Left kidney (tissue), 2 donors: ENCODE measurements around the gene MXI1. TPM values are rescaled to one million over a fixed set of nuclear protein-coding genes. Genes with fewer than 3 reads are reported as not detected.

ENCODE experiments used
- DNase-seq: peaks from one replicate; pipeline ENCODE4 v3.0.0-alpha.2; 2013
- polyA plus RNA-seq: library from polyadenylated mRNA; unstranded; fragments of 120-200 nt; gene quantifications from one replicate; pipeline ENCODE4 v1.2.1, GENCODE V29; 2013; ENCODE audit not compliant: insufficient read length

The MXI1 gene
- polyA plus RNA-seq, 1 donor: 45.1 TPM

GRCh38 chr10:110274072-110274627, 66.7 kb downstream of the MXI1 start:
- DNase-seq: no peak

- DNase-seq: no peak
Observed at GRCh38 chr10:110274647-110275046, 67.2 kb downstream of the MXI1 start.

DNA sequence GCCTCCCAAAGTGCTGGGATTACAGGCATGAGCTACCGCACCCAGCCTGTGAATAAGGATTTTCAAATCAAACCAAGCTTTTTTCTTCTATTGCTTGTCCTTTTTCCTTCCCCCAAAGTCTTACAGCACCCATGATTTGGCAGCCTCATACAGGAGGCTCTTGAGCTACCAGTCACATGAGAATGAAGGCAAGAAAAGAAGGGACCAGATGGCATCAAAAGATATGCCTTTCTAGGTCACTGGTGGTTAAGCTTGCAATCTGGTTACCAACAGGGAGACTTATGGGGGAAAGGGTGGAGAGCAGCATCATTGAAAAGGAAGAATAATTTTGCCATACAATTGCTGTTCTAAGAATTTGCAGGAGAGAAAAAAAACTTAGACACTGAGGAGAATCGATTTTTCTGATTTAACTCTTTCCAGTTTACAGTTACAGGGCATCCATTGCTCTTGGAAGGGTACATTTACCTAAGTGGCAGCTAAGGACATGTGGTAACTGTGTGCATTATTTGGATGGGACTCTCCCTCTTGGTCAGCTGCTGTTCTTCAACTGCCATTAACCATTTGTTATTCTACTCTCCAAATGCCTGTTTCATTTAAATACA, 67.8 kb downstream of the MXI1 start:
- DNase-seq: no peak

- DNase-seq: no peak
Observed at GRCh38 chr10:110276603-110277002, 69.2 kb downstream of the MXI1 start.

DNA sequence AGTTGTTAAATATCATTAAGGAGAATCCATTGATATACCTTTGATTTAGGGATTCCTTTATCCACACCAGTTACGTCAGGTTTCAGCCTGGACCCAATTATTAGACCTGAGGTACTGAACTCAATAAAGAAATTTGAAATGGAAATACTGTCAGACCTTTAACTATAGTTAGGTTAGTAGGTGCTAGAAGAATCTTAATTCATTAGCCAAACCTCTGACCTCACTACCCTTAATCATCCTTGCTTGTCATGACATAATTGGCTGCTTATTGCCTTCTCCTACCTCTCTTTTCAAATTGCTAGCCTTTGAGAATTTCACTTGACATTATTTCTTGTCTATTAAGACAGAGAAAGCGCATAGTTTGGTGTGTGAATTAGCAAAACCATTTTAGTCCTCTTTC, 70.2 kb downstream of the MXI1 start:
- DNase-seq: no peak

- DNase-seq: no peak
Observed at GRCh38 chr10:110278562-110279406, 71.4 kb downstream of the MXI1 start.

GRCh38 chr10:110279407-110279986, 72.1 kb downstream of the MXI1 start:
- DNase-seq: peak; percentile 68

DNA sequence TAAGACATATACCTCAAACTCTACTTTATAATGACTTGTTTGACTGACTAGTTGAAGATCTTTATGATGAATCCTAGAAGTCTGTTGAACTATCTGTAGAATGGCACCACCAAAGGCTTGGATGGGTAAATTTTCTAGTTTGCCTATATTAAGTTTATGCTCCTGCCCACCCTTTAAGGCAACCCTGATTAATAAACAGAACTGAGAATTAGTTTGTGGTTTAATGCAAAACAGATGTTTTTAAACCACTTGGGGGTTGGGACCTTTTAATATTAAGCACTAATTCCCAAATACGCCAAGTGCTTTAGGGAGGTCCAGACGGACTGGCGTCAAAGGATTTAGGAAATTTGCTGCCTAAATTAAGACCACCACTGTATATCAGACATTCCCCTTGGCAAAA, 76.9 kb downstream of the MXI1 start:
- no peak for DNase-seq

DNA sequence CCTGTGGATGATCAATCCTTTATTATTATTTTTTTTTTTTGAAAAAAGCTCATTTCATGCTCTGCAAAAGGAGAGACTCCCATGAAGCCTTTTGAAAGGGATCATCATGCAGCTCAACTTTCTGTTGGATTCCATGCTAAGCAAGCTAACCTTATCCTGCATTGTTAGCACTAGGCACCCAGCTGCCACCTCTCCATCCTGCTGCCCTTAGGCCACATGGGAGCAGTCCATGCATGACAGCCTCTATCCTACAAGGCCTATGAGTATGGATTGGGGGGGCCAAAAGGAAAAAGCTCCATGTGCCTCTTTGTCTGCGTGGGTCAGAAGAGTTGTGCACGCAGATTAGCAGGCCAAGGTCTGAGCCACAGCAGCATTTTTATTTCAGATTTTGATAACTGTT, 78.1 kb downstream of the MXI1 start:
- DNase-seq: no peak

DNA sequence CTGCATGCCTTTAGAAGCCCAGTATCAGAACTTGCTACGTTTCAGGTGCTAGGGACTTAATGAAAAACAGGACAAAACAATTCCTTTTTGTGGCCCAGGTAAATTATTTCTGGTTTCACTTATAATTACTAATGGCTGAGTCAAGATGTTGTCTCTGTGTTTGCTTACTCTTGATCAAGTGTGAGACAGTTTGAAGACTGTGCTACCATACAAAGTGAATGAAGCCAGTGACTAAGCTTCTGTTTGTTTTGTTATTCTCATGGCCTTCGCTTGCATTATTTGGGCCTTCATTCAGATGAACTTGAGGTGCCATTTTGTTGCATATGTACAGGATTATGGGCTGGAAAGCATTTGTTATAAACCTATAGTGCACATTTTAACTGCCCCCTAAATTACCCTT, 79.4 kb downstream of the MXI1 start:
- no peak for DNase-seq

GRCh38 chr10:110296966-110297365, 89.6 kb downstream of the MXI1 start:
- DNase-seq: no peak

DNA sequence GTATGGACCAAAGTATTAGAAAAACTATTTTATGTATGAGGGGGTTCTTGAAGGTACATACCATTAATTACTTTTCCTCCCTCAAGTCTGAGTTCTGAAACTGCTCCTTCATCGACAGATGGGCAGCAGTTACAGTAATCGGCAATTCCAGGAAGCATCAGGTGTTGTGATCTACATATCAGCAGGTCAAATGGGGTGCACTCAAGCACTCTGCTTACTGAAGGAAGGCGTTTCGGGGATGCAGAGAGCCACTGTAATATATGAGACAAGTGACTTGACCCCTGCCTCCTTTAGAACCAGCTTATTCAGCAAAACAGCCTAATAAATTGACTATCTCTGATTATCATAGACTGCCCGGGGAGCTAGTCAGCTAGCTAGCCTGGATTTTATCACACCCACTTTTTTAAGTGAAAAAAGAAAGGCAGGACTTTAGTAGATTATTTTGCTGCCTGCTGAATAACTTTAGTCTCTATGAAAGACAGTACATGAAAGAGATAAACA, 93.1 kb downstream of the MXI1 start:
- no peak for DNase-seq

DNA sequence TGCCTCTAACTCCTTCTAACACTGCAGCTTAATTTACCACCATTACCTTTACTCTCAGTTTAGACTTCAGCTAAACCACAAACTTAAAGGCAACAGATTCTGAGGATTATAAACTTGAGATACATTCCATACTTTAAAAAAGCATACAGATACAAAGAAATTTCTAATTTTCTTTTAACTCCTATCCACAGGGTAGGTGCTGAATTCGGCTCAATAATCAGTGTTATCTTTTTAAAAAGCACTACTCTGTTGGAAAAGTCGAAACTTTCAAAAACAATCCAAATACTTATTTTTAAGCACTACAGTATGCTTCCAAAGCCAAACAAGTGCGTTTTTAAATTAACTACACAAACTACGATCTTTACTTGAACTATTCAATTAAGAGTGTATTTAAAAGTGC, 96.3 kb downstream of the MXI1 start:
- no peak for DNase-seq

DNA sequence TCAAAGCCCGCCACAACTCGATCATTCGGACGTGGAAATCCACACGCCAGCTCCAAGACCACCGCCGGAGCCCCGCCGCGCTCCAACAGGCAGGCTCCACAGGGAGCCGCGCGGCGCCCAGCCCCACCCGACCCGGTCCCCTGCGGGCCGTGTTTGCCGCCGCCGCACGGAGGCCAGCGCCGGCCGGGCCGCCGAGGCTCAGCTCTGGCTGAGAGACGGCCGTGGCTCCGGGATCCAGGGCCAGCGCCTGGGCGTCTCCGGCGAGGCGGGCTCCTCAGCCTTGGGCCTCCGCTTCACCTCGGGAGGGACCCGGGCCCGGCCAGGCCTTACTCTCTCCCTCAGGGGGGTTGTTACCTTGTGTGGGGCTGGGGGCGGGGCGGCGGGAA, 97.0 kb downstream of the MXI1 start:
- no peak for DNase-seq

DNA sequence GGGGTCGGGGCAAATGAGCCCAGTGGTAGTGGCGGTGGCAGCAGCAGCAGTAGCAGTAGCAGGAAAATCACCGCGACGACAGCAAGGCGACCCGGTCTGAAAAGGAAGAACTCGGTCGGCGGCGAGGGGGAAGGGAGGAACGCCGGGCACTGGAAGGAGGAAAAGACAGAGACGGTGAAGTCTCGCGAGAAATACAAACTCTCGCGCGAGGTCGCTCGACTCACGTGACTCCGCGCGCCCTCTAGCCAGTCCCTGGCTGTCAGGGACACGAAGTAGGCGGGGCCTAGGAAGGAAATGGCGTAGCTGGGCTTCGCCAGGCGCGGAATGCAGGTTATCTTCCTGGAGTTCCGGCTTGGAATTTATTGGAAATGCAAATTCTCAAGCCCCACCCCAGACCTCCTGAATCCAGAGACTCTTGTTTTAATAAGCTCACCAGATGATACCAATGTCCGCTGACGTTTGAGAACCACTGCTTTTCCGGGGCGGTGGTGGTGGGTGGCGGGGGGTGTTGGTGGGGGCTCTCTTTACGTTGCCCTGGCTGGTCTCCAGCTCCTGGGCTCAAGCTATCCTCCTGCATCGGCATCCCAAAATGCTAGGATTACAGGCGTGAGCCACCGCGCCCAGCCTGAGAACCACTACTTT, 97.5 kb downstream of the MXI1 start, which contains the start of gene SMNDC1:
Gene SMNDC1, minus strand, starts transcription at position 141 of the 642 bp plus-strand sequence. CDS start 1,333 bp downstream, outside the sequence.
- peak; percentile 99 for DNase-seq

- peak; percentile 59 for DNase-seq
Observed at GRCh38 chr10:110305767-110306451, 98.5 kb downstream of the MXI1 start.

DNA sequence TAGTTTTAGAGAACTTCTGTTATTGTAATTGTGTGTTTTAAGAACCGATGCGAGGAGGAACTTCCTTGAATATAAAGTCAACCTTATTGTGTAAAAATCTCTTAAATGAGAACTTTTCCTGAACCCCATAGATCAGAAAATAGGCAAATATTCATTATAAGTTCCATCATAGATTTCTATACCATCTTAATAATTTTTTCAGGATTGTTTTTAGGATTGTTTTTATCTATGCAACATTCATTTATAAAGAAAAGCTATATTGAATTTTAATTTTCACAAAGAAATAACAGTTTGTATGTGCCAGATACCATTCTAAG, 99.0 kb downstream of the MXI1 start:
- no peak for DNase-seq

DNA sequence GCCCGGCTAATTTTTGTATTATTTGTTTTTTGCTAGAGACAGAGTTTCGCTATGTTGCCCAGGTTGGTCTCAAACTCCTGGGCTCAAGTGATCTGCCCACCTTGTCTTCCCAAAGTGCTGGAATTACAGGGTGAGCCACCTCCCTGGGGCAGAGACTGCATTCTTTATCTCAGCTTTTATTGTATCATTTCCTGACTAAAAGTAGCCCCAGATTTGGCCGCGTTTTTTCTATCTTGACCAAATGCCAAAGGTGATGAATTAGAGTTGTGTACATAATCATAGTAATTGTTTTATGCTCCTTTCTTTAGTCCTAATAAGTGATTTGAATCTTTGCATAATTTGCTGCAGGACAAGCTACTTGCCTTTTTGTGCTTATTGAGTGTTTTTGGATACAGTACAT, 100.4 kb downstream of the MXI1 start:
- DNase-seq: no peak

DNA sequence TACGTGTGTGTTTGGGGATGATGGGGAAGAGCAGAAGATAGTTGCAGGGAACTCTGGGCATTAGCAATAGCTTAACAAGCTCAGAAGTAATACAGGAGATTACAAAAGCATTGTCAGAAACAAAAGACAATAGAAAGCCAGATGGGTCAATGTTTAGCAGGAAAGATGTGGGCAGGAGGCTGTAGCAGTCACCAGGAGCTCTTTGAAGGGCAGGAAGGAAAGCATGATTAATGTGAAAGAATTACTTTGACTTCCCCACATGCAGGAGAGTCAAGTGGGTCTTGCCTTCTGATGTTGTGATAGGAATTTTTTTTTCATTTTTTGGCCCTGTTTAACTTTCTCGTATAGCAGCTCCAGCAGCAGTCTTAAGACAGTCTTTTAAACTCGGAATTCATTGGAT, 103.3 kb downstream of the MXI1 start:
- DNase-seq: no peak

DNA sequence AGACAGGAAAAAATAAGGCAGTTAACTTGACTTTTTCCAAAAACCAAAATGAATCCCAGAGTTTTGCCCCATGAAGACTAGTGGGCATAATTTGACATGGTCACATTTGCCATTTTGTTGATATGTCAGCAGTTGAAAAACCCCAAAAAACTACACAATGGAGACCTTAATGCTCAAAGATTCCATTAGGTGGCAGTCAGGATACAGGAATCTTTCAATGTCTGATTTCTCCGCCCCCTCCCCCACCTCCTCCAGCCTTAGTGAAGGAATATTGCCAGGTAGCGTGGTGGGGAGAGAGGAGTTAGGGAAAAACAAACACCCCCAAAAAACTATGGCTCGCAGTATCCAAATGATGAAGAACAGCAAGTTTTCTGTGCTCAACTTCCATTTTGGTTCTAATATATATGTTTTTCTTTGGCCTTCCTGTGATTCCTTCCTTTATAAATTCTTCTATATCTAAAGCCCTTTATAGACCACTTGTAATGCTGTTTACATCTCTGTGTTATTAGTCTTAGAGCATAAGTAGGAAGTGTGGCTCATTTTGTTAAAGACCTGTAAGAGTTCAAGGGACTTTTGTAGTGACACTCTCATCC, 104.0 kb downstream of the MXI1 start:
- peak; percentile 72 for DNase-seq

GRCh38 chr10:110312206-110312605, 104.8 kb downstream of the MXI1 start:
- DNase-seq: no peak

- DNase-seq: no peak
Observed at GRCh38 chr10:110313674-110314073, 106.3 kb downstream of the MXI1 start.
